ENCODE data around the gene DPYSL4. TPM values are rescaled to one million over a fixed set of nuclear protein-coding genes. Genes with fewer than 3 reads are reported as not detected.
"Not testable (repeated sequence)": the region's sequence is repeated elsewhere in the genome, so short reads cannot be mapped to it uniquely, and the experiment has no call there.

The DPYSL4 gene
- total RNA-seq, 1 donor from 2014 or later = 0.94 TPM

DNA sequence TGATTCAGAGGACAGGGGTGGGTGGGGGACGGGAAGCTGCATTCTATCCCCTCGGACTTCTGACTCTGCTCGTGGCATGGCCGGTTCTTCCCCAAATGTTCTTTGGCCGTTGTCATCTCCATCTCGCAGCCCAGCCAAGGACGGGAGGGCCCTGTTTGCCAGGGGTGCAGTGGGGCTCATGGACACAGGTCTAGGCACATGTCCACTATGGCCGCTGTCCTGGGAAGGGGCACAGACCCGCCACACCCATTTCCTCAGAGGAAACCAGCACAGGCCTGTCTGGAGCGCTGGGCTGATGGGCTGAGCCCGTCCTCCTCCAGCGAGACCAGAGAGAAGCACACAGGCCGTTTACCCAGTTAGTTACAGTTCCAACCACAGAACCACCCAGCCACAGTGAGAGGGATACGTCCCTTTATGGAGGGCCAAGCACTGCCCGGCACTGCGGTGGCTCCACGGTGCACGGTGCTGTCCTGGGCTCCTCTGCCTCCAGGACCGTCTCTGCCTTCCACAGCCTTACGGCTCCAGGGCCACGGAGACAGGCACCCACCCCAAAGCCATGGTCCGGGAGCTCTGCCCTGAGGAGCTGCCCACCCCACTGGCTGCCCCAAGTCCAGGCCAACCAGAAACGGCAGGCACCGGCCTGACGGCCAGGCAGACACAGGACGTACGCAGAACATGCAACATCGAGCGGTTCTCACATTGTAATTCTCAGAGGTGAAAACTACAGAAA lies 20.2 kb downstream of the DPYSL4 start:
- no peak for DNase-seq (ENCODE audit: low read depth)

DNA sequence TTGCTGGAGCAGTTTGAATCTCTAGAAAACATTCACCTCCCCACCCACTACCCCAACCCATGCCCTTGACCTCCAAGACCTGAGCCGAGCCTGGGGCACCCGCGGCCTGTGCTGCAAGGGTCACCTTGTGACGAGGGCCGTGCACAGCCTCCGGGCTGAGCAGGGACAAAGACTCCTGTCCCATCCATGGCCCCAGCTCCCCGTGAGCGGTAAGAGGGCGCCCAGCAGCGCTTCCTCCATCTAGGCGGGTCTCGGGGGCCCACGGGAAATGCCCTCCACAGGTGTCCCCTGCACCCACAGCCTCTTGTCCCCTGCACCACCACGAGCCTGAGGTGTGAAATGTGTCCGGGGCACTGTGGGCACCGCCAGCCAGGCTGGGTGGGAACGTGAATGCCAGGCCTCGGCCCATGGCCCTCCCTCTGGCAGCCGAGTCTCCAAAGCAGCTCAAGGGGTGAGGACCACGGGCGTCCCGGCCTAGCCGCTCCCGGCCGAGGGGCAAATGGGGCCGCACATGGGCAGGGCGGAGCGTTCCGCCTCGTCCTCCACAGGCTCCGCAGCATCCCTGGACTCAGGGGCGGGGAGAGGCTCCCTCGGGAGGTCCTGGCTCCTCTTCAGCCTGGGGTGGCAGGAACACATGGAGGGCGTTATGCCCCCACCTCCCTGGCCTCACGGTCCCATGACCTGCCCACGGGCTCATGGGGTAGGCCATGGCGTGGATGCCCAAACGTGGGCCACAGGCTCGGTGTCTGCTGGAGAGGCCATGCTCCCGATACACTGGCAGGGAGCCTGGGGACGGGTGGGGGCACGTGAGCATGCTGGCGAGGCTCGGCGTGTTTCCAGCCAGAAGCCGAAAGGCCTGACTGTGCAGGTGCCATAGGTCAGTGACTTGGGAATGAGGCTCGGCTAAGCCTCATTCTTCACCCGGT lies 21.1 kb downstream of the DPYSL4 start:
- DNase-seq (ENCODE audit: low read depth) = no peak

DNA sequence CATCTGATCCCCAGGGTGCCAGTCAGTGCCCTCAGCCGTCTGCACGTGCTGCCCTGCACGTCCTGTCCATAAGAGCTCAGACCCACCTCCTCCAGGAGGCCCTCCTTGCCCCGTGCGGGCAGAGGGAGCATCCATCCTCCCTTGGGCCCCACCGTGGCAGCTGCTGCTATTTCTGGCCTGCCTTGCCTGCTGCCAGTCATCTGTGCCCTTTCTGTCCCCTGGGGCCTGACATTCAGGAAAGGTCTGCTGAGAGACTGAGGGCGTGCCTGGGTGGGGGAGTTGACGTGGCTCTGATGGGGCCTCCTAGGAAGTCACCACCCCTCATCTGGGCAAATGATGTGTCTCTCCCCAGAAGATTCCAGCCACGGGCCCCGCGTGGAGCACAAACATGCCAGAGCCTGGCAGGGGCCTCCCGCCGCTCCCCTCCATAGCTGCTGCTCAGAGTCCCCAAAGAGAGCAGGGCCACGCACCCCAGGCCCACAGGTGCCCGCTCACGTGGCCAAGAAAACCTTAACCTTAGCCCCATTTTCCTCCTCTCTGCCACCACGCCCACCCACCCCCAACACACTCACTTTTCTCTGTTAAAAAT lies 21.8 kb downstream of the DPYSL4 start:
- no peak for DNase-seq (ENCODE audit: low read depth)

DNA sequence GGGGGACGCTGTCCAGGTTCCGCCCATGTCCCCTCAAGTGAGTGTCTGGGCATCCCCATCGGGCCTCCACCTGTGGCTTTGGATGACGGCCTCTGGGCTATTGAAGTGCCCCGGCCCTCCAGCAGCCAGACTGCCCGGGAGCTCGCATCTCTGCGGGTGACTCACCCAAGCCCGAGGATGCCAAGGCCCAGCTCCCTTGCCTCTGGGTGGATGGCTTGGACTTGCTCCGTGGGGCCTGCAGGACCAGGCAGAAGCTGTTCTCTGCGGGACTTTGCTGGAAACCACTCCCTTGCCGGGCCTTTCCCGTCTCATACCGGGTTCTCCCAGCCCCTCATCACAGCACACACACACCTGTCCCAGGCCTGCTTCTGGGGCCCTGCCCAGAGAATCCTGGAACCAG lies 22.4 kb downstream of the DPYSL4 start:
- no peak for DNase-seq (ENCODE audit: low read depth)

DNA sequence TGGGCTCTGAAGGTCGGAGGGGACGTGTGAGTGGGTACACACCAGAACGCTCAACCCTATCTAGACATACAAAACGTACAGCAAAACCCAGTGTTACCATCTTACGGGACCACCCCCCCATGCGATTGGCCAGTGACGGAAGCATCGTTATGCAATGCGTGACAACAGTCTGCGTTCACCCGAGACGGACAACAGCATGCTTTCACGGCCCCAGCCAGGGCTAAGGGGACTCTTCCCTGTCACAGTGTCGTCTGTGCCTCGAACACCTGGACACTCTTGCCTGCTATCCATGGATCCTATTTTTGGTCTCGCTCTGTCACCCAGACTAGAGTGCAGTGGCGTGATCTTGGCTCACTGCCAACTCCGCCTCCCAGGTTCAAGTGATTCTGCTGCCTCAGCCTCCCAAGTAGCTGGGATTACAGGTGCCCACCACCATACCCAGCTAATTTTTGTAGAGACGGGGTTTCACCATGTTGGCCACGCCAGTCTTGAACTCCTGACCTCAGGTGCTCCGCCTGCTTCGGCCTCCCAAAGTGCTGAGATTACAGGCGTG lies 23.3 kb downstream of the DPYSL4 start:
- no peak for DNase-seq (ENCODE audit: low read depth)

DNA sequence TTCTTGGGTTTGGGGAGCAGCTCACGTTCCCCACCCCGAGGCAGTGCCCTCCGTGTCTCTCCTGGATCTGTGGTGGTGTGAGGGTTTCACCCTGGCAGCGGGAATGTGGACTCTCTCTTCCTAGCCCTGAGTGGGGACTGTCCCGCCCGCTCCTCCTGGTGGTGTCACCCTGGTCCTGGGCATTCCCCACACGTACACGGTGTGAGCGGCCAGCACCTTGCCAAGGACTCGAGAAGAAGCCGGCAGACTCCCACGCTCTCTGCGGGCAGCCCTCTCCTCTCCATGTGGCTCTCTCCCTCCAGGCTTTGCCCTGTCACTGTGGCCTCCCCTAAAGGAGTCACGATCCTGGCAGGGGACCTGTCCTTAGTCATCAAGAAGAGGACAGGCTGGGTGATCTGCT lies 24.0 kb downstream of the DPYSL4 start:
- no peak for DNase-seq (ENCODE audit: low read depth)

DNA sequence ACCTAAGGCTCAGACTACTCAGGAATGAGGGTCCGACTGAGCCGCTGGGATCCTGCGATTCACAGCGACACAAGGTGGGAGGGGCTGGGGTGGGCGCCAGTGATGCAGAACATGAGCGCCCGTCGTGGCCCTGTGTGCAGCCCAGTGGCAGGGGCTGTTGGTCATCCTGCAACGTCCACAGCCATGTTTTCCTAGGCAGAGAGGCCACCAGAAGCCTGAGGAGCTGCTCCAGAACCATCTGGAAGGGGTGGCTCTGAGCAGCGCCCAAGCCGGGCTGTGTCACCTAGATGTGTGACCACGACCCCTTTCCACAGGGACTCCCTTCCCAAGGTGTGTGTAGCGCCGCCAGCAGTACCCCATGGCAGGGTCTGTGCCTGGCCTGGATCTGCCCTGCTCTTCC lies 24.5 kb downstream of the DPYSL4 start:
- DNase-seq (ENCODE audit: low read depth) = no peak

DNA sequence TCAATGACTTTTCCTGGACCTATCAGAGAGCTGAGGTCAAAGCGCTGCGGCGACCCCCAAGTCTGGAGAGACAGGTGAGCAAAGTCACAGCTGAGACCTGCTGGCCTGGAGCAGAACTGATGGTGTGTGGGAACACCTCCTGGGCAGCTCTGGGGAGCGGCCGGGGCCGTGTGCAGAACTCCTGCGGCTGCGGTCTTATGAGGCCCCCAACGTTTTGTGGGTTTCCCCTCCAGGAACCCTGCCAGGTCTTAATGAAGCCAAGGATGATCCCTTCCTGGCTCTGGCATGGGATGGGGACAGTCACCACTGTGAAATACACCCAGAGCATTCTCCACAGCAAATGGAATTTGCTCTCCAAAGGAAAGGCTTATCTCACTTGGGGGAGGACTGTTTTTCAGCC lies 26.1 kb downstream of the DPYSL4 start:
- DNase-seq (ENCODE audit: low read depth) = no peak

DNA sequence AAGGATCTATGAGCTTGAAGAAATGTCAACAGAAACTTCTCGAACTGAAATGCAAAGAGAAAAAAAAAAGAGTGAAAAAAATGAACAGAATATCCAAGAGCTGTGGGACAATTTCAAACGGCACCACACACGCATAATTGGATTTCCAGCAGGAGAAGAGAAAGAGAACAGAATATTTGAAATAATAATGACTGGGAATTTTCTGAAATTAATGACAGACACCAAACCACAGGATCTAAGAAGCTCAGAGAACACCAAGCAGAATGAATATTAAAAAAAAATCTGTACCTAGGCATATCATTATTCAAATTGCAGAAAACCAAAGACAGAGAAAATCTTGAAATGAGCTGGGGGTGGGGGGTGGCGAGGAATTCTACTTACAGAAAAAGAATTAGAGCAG lies 27.2 kb downstream of the DPYSL4 start:
- no peak for DNase-seq (ENCODE audit: low read depth)

DNA sequence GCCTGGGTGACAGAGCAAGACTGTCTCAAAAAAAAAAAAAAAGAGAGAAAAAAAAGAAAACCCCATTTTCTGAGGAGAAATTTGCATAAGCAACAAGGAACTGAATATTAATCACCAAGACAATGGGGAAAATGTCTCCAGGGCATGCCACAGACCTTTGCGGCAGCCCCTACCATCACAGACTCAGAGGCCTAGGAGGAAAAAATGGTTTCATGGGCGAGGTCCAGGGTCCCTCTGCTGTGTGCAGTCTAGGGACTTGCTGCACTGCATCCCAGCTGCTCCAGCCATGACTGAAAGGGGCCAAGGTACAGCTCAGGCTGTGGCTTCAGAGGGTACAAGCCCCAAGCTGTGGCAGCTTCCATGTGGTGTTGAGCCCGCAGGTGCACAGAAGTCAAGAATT lies 29.7 kb downstream of the DPYSL4 start:
- not testable (repeated sequence) for DNase-seq (ENCODE audit: low read depth)

DNA sequence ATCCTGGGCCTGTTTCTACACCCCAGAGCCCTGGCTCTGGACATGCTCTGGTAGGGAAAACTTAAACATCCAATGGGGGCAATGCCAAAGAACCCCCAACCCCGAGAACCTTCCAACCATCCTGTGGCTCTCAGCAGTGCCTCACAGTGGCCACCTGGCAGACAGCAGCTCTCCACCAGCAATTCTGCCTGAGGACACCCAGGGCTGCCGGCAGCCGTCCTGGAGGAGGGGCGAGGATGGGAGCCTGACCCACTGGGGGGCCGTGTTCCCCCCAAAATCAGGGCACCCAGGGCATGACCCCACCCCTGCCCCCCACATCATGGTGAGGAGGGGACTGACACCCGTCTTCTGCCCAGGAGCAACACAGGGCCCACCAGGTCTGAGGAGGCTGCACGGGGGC lies 32.7 kb downstream of the DPYSL4 start:
- DNase-seq (ENCODE audit: low read depth) = no peak

DNA sequence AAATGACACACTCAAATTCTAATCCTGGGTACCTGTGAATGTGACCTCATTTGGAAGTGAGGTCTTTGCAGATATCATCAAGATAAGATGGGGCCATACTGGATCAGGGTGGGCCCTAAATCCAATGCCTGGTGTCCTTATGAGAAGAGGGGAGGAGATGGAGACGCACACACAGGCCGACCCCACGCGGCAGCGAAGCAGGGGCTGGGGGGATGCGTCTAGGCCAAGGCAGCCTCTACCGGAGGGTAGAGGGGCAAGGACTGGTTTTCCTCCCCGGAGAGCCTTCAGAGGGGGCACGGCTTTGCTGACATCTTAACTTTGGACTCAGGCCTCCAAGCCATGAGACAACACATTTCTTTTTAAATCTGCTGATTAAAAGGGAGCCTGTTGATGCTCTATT lies 33.3 kb downstream of the DPYSL4 start:
- DNase-seq (ENCODE audit: low read depth) = no peak

DNA sequence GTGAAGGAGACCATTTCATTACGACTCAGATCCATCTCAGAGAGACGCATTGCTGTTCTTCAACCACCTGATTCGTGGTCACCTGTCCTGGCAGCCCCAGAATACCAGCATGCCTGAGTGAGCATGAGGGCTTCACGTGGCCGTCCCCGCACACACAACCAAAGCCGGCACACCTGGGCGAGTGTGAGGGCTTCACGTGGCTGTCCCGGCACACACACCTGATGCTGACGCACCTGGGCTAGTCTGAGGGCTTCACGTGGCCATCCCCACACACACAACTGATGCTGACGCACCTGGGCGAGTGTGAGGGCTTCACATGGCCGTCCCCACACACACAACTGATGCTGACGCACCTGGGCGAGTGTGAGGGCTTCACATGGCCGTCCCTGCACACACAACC lies 34.2 kb downstream of the DPYSL4 start:
- DNase-seq (ENCODE audit: low read depth) = not testable (repeated sequence)

DNA sequence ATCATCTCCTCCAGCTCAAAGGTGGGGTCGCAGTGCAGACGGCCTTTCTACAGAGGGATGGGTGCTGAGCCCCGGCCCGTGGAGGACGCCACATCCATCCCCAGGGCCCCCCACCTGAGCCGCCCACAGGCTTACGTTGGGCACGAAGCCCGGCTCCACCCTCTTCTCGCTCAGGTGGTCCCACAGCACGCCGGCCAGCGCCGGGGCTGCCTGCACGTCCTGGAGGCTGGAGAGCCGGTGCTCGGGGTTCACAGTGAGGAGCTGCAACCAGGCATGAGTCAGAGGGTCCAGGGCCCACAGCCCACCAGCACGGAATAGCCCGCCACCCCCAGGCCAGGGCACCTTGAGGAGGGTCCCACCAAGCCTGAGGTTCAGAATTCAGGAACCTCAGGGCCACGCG lies 36.0 kb downstream of the DPYSL4 start:
- DNase-seq (ENCODE audit: low read depth) = no peak

DNA sequence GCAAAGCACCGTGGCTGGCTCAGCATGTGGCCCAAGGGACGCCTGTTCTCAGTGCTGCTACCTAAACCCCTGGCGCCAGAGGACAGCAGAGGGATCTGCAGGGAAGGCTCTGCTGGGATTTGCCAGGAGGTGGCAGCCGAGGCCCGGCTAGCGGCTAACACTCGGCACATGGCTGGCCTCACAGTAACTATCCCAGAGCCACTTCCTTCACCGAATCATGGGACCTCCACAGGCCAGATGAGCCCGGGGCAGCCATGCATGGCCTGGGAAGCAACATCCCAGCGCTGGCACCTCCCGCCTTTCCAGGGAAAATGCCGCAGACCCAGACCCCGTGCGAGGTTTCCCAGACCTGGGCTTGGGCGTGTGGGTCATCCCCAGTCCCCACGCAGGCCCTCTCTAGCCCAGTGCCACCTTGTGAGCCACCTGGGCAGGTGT lies 36.4 kb downstream of the DPYSL4 start:
- peak; percentile 66 for DNase-seq (ENCODE audit: low read depth)

DNA sequence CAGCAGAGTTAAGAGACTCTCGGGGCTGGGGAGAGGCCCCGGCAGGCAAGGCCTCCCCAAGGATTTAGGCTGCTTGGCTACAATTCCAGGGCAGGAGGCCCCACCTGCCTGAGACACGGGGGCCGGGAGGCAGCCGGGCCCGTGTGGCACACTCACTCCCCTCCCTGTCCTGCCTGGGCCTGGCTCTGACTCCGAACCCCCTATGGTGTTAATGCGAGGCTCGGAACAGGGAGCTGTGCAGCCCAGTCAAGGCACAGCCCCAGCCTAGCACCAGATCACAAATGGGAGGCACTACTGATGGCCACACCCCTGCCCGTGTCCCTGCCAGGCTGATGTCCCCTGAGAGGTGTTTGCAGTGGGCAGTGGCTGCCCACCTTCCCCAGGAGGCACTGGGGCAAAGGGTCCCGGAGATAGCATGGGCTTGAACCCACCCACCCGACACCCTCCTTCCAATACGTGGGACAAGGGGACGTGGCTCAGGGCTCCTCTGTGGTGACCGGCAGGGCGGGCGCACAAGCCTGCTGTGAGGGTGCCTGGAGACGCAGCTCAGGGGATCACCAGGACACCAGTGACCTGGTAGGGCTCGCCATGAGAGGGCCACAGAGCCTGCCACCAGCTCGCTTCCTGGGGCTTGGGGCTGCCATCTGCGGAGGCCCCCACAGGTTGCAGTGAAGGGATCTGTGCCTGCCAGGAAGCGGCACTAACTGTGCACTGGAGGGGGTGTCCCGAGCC lies 37.0 kb downstream of the DPYSL4 start:
- DNase-seq (ENCODE audit: low read depth) = no peak

DNA sequence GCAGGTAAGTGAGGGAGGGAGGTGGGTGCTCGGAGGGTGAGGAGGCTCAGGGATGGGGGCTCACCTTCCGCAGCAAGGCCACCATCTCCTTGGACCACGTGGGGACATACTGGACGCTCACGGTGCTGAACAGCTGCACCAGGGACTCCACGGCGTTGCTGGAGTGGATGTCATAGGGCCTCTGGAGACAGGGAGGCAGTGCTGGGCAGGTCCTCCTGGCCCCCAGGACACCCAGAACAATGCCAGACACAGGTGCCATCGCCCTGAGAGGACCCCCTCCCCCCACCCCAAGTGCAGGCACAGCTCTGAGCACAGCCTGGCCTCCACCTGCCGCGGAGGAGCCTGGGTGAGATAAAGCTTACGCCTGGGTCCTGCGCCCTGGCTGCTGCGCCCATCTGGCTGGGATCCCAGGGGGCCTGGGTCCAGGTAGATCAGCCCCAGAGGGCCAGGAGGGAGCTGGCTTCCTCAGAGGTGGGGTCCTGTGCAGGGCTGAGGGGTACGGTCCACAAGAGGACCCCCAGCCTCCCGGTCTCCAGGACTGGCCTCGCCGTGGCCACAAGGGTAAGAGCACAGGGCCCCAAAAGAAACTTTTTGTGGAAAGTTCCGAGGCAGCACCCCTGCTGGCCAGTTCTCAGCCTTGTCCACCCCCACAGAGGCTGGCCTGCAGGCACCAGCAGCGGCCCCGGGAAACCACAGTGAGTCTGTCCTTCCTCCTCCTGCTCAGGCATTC lies 37.8 kb downstream of the DPYSL4 start:
- DNase-seq (ENCODE audit: low read depth) = no peak

DNA sequence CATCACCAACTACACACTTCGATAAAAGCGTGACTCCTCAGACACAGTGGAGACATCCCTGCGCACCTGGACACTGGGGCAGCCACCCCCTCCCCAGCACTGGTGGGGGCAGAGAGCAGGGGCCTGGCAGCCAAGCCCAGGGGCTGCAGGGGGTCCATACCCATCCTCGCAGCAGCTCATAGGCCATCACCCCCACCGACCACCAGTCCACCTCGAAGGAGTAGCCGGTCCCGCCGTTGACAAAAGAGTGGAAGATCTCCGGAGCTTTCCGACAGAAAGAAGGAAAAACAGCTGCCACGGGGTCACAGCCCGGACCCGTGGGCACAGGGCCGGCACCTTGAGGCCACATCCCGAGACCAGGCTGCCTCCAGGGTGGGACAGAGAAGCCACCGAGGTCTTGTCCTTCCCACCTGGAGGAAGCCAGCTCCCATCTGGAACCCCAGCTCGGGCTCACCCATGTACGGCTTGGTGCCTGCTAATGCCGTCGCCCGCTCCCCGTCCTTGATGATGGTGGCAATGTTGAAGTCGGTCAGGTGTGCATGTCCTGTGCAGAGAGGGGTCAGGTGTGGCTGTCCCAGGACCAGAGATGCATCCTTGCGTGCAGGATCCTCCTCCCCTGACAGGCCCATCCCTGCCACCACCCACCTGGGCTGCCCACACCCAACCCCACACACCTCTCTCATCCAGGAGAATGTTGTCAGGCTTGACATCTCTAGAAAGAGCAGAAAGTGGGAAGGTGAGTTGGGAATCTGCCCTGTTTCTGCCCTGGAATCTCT lies 38.5 kb downstream of the DPYSL4 start:
- no peak for DNase-seq (ENCODE audit: low read depth)

DNA sequence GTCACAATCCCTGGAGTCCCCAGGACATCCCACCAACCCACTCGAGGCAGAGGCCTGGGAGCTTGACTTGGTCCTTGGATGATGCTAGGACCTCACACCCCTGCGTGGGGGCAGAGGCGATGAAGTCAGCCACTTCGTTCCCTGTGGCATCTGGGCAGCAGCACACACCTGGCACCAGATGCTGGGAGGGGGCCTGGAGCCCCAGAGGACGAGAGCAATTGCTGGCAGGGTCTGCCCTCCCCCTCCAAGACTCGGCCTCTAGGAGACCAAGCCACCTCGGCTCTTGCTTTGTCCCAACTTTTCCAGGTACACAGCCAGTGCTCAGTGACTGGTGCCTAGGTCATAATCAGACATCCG lies 39.1 kb downstream of the DPYSL4 start:
- DNase-seq (ENCODE audit: low read depth) = no peak

All from renal cortical epithelial cell (primary cell).